ENCODE data around the gene RPL7L1.

RPL7L1 gene

DNA sequence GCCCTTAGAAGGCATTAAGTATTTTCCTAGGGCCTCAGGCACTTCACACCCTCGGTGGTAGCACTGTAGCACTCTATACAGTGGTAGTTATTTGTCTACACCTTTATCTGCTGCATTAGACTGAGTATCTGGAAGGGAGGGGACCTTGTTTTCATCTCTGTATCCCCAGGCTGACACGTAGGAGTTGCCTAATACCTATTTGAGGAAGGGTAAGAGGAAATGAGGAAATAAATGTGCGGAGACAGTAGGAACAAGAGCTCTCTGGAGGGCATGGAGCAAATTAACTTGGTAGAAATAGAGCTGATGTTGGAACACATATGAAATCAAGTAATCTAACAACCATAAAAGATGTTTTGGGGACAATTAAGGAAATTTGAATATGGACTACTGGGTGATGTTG, 53.8 kb downstream of the RPL7L1 start:
- no peak for DNase-seq (ENCODE audit: low spot score)

GRCh38 chr6:42935322-42935721, 55.9 kb downstream of the RPL7L1 start:
- DNase-seq (ENCODE audit: low spot score), result no peak

- no peak for DNase-seq (ENCODE audit: low spot score)
These were observed 57.0 kb downstream of the RPL7L1 start for GRCh38 chr6:42936398-42936797.

- no peak for DNase-seq (ENCODE audit: low spot score)
These were observed 58.4 kb downstream of the RPL7L1 start for GRCh38 chr6:42937548-42938427.

GRCh38 chr6:42938428-42938796, 59.0 kb downstream of the RPL7L1 start:
- no peak for DNase-seq (ENCODE audit: low spot score)

GRCh38 chr6:42938987-42939809, 59.8 kb downstream of the RPL7L1 start:
- DNase-seq (ENCODE audit: low spot score), result no peak
